ENCODE data around the gene KAZN. TPM values are rescaled to one million over a fixed set of nuclear protein-coding genes. Genes with fewer than 3 reads are reported as not detected.

Gene KAZN
- polyA plus RNA-seq, 1 donor (not counting 4 experiments of a cell fraction or from before 2014, with no cell fraction given), result 5.9 TPM

GRCh38 chr1:14745789-14746188, 147.3 kb downstream of the KAZN start:
- H3K9me1 ChIP-seq (ENCODE audit: control insufficient read depth, extremely low read depth, insufficient read depth, low read length), result no peaks in the 10 kb centered on the region
- no peaks in the 10 kb centered on the region for H3K79me2 ChIP-seq (ENCODE audit: control insufficient read depth, insufficient read depth, low read length)
- no peaks in the 10 kb centered on the region for H3K9me3 ChIP-seq (ENCODE audit: control insufficient read depth, low read depth, low read length)
- DNase-seq (ENCODE audit: low read depth, low spot score), result no peak
- no peak overlapping the region for H3K27ac ChIP-seq (ENCODE audit: control insufficient read depth, insufficient read depth, low read length)
- dilution Hi-C loops (cut with MboI; ENCODE audit: extremely low pct_ligation_motif_present, low sequenced_read_pairs), result no loop called here
- no peak for FAIRE-seq
- H3K4me3 ChIP-seq (ENCODE audit: control insufficient read depth in 2 of 3, extremely low read depth in 1 of 3, insufficient read depth in 2 of 3, low read depth in 1 of 3, low read length in 3 of 3), result no peak overlapping the region
- no peaks in the 10 kb centered on the region for H4K20me1 ChIP-seq (ENCODE audit: control insufficient read depth, extremely low read depth, insufficient read depth, low read length)
- H3K4me2 ChIP-seq (ENCODE audit: control insufficient read depth, extremely low read depth, insufficient read depth, low read depth, low read length), result no peak overlapping the region
- H3K9ac ChIP-seq (ENCODE audit: control insufficient read depth, extremely low read depth, insufficient read depth, low read length), result no peak overlapping the region
- H3K27me3 ChIP-seq (ENCODE audit: control insufficient read depth, extremely low read depth, insufficient read depth, low read length), result no peaks in the 10 kb centered on the region
- TF ChIP-seq CTCF (optimal IDR thresholded peaks at IDR 0.05 in 1 of 3, IDR thresholded peaks at IDR 0.05 in 1 of 3, conservative IDR thresholded peaks at IDR 0.05 in 1 of 3; ENCODE audit: extremely low read depth in 1 of 3, insufficient read depth in 2 of 3, low read length in 3 of 3) (no peak), EZH2 (IDR thresholded peaks at IDR 0.05; ENCODE audit: low read length) (no peak)
- no peak overlapping the region for H2AFZ ChIP-seq (ENCODE audit: control insufficient read depth, low read length)
- H3K36me3 ChIP-seq (ENCODE audit: control insufficient read depth in 2 of 2, extremely low read depth in 1 of 2, insufficient read depth in 2 of 2, low read length in 2 of 2), result no peaks in the 10 kb centered on the region
- peaks cover 15% of the 10 kb centered on the region for H3K4me1 ChIP-seq (ENCODE audit: control insufficient read depth, extremely low read depth, insufficient read depth, low read length)

GRCh38 chr1:14746393-14746792, 147.9 kb downstream of the KAZN start:
- Histone ChIP-seq H3K27ac (ENCODE audit: control insufficient read depth, insufficient read depth, low read length) (no peak overlapping the region), H3K9me3 (ENCODE audit: control insufficient read depth, low read depth, low read length) (no peaks in the 10 kb centered on the region), H3K4me2 (ENCODE audit: control insufficient read depth, extremely low read depth, insufficient read depth, low read depth, low read length) (no peak overlapping the region), H3K4me3 (ENCODE audit: control insufficient read depth in 2 of 3, extremely low read depth in 1 of 3, insufficient read depth in 2 of 3, low read depth in 1 of 3, low read length in 3 of 3) (no peak overlapping the region), H3K27me3 (ENCODE audit: control insufficient read depth, extremely low read depth, insufficient read depth, low read length) (no peaks in the 10 kb centered on the region), H2AFZ (ENCODE audit: control insufficient read depth, low read length) (no peak overlapping the region), H3K36me3 (ENCODE audit: control insufficient read depth in 2 of 2, extremely low read depth in 1 of 2, insufficient read depth in 2 of 2, low read length in 2 of 2) (no peaks in the 10 kb centered on the region), H3K9ac (ENCODE audit: control insufficient read depth, extremely low read depth, insufficient read depth, low read length) (no peak overlapping the region), H3K9me1 (ENCODE audit: control insufficient read depth, extremely low read depth, insufficient read depth, low read length) (no peaks in the 10 kb centered on the region), H4K20me1 (ENCODE audit: control insufficient read depth, extremely low read depth, insufficient read depth, low read length) (no peaks in the 10 kb centered on the region), H3K4me1 (ENCODE audit: control insufficient read depth, extremely low read depth, insufficient read depth, low read length) (peaks cover 15% of the 10 kb centered on the region), H3K79me2 (ENCODE audit: control insufficient read depth, insufficient read depth, low read length) (no peaks in the 10 kb centered on the region)
- FAIRE-seq, result no peak
- no peak for TF ChIP-seq CTCF (optimal IDR thresholded peaks at IDR 0.05 in 1 of 3, IDR thresholded peaks at IDR 0.05 in 1 of 3, conservative IDR thresholded peaks at IDR 0.05 in 1 of 3; ENCODE audit: extremely low read depth in 1 of 3, insufficient read depth in 2 of 3, low read length in 3 of 3)
- TF ChIP-seq EZH2 (IDR thresholded peaks at IDR 0.05; ENCODE audit: low read length), result no peak
- DNase-seq (ENCODE audit: low read depth, low spot score), result no peak
- dilution Hi-C loops (cut with MboI; ENCODE audit: extremely low pct_ligation_motif_present, low sequenced_read_pairs), result no loop called here
